ENCODE measurements around the gene RERE.

- TF ChIP-seq CTCF (IDR thresholded peaks at IDR 0.05; ENCODE audit: borderline replicate concordance, extremely low read depth, low read length, poor library complexity, severe bottlenecking), result no peak
- no peak for TF ChIP-seq EZH2 (IDR thresholded peaks at IDR 0.05; ENCODE audit: borderline replicate concordance, low read depth, low read length, severe bottlenecking)
Observed at GRCh38 chr1:8649027-8649426, 168.4 kb downstream of the RERE start.
